Sciatic nerve (tissue), 2 donors: ENCODE measurements around the gene DHDH. TPM values are rescaled to one million over a fixed set of nuclear protein-coding genes. Genes with fewer than 3 reads are reported as not detected.
A peak's percentile ranks its signal among the peaks of the same experiment; 100 is the strongest.
"Not testable (repeated sequence)": the region's sequence is repeated elsewhere in the genome, so short reads cannot be mapped to it uniquely, and the experiment has no call there.

Source experiments
- ATAC-seq: fragments of 200-7000 bp; cut with Tn5 transposase; one replicate; pipeline ENCODE4 v1.9.1; 2020; ENCODE audit warnings: mild to moderate bottlenecking, moderate library complexity
- DNase-seq: peaks from one replicate; pipeline ENCODE4 v3.0.0-alpha.2; 2020; ENCODE audit warnings: low spot score
- intact Hi-C: fragments of 100-400 bp; cut with DNase I; formaldehyde crosslinking; loops from one replicate; pipeline ENCODE4 v1.14.2; 2022
- total RNA-seq: library from RNA; stranded (reverse); fragmentation: NEBNext Ultra II Directional; extraction: Animal tissue kit (Norgen Biotek cat#: 25700); gene quantifications from one replicate; pipeline ENCODE4 v1.2.1, GENCODE V29; 2021
- donor health status: DM: no; HTN: no; CAD: no.
- donor health status: DM: no; HTN: no; CAD: no.

Gene DHDH
- total RNA-seq, 1 donor from 2014 or later, result 1.1 TPM

DNA sequence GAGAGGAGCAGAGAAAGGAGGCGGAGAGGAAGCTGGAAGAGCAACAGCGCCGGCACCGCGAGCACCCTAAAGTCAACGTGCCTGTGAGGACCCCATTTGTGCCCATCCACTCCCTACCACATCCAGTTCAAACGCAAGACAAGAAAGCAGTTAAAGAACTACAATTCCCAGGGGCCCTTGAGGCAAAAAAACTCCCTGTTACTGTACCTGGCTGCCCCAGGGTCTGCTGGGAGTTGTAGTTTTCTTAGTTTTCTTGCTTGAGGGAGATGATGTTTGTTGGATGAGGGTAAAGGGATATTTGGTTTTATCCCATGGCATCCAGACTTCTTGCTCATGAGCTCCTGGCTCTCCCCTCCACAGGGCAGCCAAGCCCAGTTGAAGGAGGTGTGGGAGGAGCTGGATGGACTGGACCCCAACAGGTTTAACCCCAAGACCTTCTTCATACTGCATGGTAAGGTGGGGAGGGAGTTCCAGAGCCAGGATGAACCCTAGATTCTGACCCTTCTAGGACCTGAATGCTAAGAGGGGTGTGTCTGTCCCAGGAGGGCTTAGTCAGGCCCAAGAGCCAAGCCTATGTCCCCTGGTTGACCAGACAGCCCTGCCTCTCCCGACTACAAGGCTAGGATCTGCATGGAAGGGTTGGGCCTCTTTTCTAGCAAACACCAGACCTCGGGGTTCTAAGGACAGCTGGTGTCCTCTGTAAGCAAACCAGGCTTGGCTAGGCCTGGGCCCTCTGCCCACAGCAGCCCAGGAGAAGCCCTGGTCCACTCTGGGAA lies 20.2 kb upstream of the DHDH start:
- intact Hi-C loops, result no loop called here
- DNase-seq, result no peak
- no peak for ATAC-seq

DNA sequence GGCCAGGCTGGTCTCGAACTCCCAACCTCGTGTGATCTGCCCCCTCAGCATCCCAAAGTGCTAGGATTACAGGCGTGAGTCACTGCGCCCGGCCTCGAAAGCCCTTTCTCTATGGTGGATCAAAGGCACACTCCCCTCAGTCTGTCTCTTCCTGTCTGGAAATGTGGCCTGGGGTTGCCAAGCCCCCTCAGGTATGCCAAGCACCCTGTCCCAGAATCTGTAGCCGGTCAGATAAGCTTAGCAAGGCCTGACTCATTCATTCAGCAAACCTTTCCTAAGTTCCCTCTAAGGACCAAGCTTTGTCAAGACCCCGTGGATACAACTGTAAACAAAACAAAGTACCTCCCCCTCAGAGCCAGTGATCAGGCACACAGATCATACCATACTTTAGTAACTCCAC lies 19.3 kb upstream of the DHDH start:
- DNase-seq (no peak), ATAC-seq (no peak)
- intact Hi-C loops, result no loop called here

DNA sequence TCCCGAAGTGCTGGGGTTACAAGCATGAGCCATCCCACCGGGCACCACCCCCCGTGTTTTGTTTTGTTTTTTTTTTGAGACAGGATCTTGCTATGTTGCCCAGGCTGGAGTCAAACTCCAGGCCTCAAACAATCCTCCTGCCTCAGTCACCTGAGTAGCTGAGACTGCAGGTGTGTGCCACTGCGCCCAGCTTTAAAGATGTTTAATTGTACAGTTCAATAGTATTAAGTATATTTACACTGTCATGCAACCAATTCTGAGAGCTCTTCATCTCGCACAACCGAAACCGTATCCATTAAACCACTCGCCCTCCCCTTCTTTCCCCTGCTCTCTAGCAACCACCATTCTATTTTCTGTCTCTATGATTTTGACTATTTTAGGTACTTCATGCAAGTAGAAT lies 17.7 kb upstream of the DHDH start:
- DNase-seq (no peak), ATAC-seq (no peak)
- intact Hi-C loops, result no loop called here

DNA sequence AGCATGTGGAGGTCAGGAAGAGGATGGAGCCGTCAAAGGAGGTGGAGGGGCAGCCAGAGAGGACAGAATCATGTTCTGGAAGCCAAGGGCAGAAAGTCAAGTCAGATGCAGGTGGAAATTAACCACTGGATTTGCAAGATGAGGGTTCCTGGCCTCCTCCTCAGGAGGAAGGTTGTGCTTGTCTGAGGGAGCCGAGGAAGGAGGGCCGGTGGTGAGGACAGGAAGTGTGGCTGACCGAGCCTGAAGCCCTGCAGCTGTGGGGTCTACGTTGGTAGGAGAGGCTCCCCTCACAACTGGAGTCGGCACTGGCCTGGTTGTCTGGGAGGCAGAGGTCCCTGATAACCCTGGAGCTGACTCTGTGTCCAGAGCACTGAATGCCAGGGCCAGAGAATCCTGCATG lies 15.4 kb upstream of the DHDH start:
- intact Hi-C loops, result no loop called here
- DNase-seq (no peak), ATAC-seq (no peak)

DNA sequence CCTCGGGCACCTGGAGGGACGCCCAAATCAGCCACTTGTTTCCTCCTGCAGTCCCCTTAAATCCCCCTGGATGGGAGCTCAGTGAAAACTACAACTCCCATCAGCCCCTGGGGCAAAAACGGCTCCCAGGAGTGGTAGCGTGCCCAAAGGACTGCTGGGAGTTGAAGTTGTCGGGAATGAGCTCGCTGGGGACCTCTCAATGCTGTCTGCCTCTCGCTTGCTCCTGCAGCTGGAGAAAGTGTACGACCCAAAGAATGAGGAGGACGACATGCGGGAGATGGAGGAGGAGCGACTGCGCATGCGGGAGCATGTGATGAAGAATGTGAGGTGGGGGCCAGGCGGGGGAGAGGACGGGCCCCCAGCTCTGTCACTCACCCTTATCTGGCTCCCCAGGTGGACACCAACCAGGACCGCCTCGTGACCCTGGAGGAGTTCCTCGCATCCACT lies 14.7 kb upstream of the DHDH start:
- intact Hi-C loops, result no loop called here
- ATAC-seq (no peak), DNase-seq (no peak)

DNA sequence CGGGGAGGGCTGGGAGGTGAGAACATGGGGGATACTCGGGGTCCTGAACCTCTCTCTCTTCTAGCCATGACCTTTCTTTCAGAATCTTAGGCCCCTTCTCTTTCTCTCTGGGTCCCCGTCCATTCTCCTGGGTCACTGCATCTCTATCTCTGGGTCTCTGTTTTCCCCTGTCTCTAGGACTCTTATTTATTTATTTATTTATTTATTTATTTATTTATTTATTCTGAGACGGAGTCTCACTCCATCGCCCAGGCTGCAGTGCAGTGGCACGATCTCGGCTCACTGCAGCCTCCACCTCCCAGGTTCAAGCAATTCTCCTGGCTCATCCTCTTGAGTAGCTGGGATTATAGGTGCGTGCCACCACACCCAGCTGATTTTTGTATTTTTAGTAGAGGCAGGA lies 14.2 kb upstream of the DHDH start:
- intact Hi-C loops, result not testable (repeated sequence)

DNA sequence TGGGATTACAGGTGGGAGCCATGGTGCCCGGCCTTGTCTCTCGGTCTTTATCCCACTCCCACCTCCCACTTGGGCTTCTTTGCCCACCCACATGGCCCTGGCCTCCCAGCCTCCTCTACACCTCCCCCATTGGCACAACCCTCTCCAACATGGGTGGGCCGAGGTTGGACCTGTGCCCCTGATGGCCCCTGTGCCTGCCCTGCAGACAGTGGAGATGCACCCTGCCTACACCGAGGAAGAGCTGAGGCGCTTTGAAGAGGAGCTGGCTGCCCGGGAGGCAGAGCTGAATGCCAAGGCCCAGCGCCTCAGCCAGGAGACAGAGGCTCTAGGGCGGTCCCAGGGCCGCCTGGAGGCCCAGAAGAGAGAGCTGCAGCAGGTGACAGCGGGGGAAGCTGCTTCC lies 12.6 kb upstream of the DHDH start:
- no peak for DNase-seq
- intact Hi-C loops, result no loop called here
- no peak for ATAC-seq

More for the DNA sequence above, 14.2 kb upstream of the DHDH start:
- ATAC-seq, DNase-seq: not testable (repeated sequence)

DNA sequence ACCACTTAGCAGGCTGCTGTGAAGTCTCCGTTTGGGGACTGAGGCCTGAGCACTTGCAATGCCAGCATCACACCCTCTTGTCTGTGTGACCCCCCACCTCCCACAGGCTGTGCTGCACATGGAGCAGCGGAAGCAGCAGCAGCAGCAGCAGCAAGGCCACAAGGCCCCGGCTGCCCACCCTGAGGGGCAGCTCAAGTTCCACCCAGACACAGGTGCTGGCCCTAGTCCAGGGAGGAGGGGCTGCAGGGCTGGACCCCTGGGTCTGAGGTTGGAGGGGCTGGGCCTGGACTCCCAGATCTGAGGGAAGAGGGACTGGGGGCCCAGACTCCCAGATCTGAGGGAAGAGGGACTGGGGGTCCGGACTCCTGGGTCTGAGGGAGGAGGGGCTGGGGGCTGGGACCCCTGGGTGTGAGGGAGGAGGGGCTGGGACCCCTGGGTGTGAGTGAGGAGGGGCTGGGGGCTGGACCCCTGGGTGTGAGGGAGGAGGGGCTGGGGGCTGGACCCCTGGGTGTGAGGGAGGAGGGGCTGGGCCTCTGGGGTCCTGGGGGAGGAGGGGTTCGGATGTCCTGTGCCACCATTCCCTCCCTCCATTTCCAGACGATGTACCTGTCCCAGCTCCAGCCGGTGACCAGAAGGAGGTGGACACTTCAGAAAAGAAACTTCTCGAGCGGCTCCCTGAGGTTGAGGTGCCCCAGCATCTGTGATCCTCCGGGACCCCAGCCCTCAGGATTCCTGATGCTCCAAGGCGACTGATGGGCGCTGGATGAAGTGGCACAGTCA lies 11.6 kb upstream of the DHDH start:
- DNase-seq, result no peak
- no peak for ATAC-seq
- intact Hi-C loops, result no loop called here

DNA sequence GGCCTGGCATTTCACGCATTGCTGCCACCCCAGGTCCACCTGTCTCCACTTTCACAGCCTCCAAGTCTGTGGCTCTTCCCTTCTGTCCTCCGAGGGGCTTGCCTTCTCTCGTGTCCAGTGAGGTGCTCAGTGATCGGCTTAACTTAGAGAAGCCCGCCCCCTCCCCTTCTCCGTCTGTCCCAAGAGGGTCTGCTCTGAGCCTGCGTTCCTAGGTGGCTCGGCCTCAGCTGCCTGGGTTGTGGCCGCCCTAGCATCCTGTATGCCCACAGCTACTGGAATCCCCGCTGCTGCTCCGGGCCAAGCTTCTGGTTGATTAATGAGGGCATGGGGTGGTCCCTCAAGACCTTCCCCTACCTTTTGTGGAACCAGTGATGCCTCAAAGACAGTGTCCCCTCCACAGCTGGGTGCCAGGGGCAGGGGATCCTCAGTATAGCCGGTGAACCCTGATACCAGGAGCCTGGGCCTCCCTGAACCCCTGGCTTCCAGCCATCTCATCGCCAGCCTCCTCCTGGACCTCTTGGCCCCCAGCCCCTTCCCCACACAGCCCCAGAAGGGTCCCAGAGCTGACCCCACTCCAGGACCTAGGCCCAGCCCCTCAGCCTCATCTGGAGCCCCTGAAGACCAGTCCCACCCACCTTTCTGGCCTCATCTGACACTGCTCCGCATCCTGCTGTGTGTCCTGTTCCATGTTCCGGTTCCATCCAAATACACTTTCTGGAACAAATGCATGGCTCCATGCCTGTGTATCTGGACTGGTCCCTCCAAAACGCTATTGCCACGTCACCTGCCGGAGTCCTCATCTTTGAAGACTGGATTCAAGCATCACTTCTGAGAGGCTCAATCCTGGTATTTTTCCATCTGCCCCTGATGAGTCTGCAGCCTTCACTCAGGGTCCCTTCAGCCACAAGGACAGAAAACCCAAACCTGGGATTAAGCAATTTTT lies 10.7 kb upstream of the DHDH start:
- ATAC-seq (peak; percentile 8), DNase-seq (no peak)
- intact Hi-C loops, result no loop called here

DNA sequence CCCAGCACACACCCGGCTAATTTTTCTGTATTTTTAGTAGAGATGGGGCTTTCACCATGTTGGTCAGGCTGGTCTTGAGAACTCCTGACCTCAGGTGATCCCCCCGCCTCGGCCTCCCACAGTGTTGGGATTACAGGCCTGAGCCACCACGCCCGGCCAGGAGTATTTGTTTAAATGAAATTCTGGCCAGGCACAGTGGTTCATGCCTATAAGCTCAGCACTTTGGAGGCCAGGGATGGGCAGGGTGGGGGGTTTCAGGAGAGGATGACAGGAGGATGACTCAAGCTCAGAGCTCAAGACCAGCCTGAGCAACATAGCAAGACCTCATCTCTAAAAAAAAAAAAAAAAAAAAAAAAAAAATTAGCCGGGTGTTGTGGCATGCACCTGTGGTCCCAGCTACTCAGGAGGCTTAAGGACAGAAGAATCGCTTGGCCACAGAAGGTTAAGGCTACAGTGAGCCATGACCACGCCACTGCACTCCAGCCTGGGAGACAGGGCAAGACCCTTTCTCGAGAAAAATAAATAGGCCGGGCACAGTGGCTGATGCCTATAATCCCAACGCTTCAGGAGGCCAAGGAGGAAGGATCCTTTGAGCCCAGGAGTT lies 8.2 kb upstream of the DHDH start:
- no peak for DNase-seq
- ATAC-seq, result no peak
- intact Hi-C loops, result no loop called here

DNA sequence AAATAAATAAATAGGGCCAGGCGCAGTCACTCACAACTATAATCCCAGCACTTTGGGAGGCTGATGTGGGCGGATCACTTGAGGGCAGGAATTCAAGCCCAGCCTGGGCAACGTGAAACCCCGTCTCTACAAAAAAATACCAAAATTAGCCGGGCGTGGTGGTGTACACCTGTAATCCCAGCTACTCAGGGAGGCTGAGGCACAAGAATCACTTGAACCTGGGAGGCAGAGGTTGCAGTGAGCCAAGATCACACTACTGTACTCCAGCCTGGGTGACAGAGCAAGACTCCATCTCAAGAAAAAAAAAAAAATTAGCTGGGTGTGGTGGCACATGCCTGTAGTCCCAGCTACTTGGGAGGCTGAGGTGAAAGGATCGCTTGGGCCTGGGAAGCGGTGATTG lies 7.6 kb upstream of the DHDH start:
- intact Hi-C loops, DNase-seq, ATAC-seq: not testable (repeated sequence)

DNA sequence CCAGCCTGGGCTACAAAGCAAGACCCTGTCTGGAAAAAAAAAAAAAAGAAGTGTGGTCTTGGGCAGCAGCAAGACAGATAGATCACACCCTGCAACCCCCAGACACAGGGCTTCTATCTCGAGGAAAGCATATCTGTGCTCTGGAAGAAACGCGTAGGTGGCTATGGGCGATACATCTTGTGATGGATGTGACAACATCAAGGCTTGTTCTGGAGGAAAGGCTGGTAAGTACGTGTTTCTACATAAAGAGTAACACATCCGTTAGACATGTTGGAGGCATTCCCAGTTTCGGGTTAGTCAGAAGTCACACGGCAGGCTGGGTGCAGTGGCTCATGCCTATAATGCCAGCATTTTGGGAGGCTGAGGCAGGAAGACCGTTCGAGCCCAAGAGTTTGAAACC lies 6.6 kb upstream of the DHDH start:
- intact Hi-C loops, result no loop called here
- DNase-seq, result no peak
- ATAC-seq, result peak; percentile 47

DNA sequence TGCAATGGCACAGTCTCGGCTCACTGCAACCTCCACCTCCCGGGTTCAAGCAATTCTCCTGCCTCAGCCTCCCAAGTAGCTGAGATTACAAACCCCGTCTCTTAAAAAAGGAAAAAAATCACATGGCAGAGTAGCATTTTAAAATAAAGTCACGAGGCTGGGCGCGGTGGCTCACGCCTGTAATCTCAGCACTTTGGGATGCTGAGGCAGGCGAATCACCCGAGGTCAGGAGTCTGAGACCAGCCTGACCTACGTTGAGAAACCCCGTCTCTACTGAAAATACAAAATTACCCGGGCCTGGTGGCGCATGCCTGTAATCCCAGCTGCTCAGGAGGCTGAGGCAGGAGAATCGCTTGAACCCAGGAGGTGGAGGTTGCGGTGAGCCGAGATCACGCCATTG lies 5.8 kb upstream of the DHDH start:
- ATAC-seq, intact Hi-C loops, DNase-seq: not testable (repeated sequence)

DNA sequence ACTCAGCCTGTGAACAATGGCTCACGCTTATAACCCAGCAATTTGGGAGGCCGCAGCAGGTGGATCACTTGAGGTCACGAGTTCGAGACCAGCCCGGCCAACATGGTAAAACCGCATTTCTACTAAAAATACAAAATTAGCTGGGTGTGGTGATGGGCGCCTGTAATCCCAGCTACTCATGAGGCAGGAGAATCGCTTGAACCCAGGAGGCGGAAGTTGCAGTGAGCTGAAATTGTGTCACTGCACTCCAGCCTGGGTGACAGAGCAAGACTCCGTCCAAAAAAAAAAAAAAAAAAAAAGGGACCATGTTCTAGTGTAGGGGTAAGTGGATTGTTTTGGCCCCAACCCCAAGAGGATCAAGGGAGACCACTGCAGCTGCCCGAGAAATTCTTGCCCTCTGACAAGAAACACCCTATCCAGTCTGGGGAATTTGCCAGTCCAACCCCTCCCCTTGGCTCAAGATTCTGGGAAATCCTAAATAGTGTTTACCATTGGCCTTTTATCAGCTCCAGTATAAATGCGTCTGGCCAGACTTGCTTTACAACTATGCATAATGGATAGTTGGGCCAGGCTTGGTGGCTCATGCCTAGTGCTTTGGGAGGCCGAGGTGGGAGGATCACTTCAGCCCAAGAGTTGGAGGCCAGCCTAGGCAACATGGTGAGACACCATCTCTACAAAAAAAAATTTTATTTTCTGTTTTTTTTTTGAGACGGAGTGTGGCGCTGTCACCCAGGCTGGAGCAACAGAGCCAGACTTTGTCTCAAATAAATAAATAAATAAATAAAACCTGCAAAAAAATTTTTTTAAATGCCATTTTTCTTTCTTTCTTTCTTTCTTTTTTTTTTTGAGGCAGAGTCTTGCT lies 5.1 kb upstream of the DHDH start:
- DNase-seq, result no peak
- ATAC-seq, result no peak

DNA sequence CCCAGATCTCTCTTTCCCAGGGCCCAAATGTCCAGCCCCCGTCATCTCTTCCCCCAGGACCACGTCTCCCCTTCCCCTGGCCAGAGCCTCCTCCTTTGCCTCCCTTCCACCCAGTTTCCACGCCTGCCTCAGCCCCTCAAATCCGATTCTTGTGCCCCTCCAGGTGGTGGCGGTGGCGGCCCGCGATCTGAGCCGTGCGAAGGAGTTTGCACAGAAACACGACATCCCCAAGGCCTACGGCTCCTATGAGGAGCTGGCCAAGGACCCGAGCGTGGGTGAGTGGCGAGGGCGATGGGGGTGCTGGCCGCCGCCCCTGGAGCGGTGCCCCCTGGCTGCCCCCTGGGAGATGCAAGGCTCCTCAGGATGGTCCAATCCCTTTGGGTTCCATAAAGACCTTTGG lies 1.3 kb downstream of the DHDH start:
- intact Hi-C loops, result no loop called here
- DNase-seq, result no peak
- no peak for ATAC-seq

More for the DNA sequence above, 5.1 kb upstream of the DHDH start:
- intact Hi-C loops, result no loop called here

DNA sequence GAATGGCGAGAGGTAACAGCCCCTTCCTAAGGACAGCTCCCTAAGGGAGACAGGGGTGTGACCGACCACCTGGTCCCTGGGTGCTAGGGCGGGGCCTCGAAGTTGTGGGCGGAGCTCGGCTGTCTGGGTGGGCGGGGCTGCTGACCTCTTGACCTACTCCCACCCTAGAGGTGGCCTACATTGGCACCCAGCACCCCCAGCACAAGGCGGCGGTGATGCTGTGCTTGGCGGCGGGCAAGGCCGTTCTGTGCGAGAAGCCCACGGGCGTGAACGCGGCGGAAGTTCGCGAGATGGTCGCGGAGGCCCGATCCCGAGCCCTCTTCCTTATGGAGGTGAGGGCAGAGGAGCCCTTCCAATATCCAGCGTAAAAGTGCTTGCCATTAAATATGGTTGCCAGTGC lies 2.4 kb downstream of the DHDH start:
- intact Hi-C loops, result no loop called here
- ATAC-seq (no peak), DNase-seq (no peak)

DNA sequence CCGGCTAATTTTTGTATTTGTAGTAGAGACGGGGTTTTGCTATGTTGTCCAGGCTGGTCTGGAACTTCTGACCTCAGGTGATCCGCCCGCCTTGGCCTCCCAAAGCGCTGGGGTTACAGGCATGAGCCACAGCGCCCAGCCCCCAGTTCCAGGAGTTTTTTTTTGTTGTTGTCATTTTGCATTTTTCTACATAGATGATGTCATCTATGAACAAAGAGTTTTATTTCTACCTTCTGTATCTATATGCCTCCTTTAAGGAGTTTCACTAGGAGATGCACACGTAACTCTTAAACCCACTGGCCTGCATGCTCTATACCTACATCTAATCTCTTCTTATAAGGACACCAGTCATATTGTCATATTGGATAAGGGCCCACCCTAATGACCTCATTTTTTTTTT lies 4.8 kb downstream of the DHDH start:
- no peak for ATAC-seq
- no peak for DNase-seq
- intact Hi-C loops, result no loop called here

DNA sequence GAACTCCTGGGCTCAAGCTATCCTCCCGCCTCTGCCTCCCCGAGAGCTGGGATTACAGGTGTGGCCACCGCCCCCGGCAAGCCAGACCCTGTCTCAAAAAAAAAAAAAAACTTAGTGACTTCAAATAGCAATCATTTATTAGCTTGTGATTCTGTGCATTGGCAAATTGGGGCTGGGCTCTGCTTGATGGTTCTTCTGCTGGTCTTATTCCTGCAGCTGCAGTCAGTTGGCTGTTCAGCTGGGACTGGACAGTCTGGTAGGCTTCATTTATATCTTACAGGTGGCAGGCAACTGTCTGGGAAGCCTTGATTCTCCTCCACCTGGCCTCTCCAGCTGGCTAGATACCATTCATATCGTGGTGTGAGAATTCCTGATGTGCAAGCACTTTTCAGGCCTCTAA lies 7.4 kb downstream of the DHDH start:
- no peak for DNase-seq
- ATAC-seq, result no peak
- intact Hi-C loops, result no loop called here
